ENCODE data around the gene NR4A1. TPM values are rescaled to one million over a fixed set of nuclear protein-coding genes. Genes with fewer than 3 reads are reported as not detected.

NR4A1 gene
- total and polyA plus RNA-seq, 2 of the 13 experiments (the other 11 are each of a cell fraction or from before 2014, with no cell fraction given): 5.7 to 15.2 TPM

GRCh38 chr12:52049688-52050087 is 1.6 kb upstream of the NR4A1 start:
- TF ChIP-seq ZNF678 (CRISPR knock-in tag; IDR thresholded peaks at IDR 0.05): no peak
- TF ChIP-seq ZNF704 (CRISPR knock-in tag; IDR thresholded peaks at IDR 0.05; ENCODE audit: borderline replicate concordance): no peak
- TF ChIP-seq NCOR1 (IDR thresholded peaks at IDR 0.05; ENCODE audit: borderline replicate concordance, low read length): no peak
- no peak for TF ChIP-seq BCL3 (CRISPR knock-in tag; IDR thresholded peaks at IDR 0.05)
- TF ChIP-seq ZNF362 (CRISPR knock-in tag; IDR thresholded peaks at IDR 0.05; ENCODE audit: borderline replicate concordance): no peak
- no peak for TF ChIP-seq ZMYM4 (CRISPR knock-in tag; IDR thresholded peaks at IDR 0.05)
- Histone ChIP-seq H3K4me3 (replicated peaks in 1 of 3; ENCODE audit: insufficient read depth in 1 of 3, low read depth in 2 of 3, low read length in 3 of 3) (no peak overlapping the region; a peak in 2 of 6 replicates), H3K4me2 (ENCODE audit: low read depth, low read length) (peak overlapping the region; percentile 100; the same call in 1 of the 2 replicates), H3K36me3 (replicated peaks in 1 of 2; ENCODE audit: control insufficient read depth in 1 of 2, insufficient read depth in 2 of 2, low read length in 2 of 2) (peaks cover 1 to 9% of the 10 kb centered on the region in 2 experiments; a peak in 2 of 5 replicates), H3K79me2 (ENCODE audit: insufficient read depth, low read length) (peaks cover 21% of the 10 kb centered on the region), H4K20me1 (ENCODE audit: insufficient read depth, low read length) (peaks cover 7% of the 10 kb centered on the region; the same call in 1 of the 2 replicates), H3K9me3 (ENCODE audit: low read length) (no peaks in the 10 kb centered on the region), H2AFZ (ENCODE audit: low read length) (no peak overlapping the region), H3K4me1 (ENCODE audit: insufficient read depth, low read length) (peaks cover 62% of the 10 kb centered on the region), H3K27ac (ENCODE audit: extremely low read length, insufficient read depth, low read length) (no peak overlapping the region), H3K27me3 (ENCODE audit: control insufficient read depth in 1 of 2, insufficient read depth in 2 of 2, low read length in 2 of 2) (no peaks in the 10 kb centered on the region; a peak in 1 of 5 replicates), H3K9ac (ENCODE audit: insufficient read depth, low read depth, low read length) (peak overlapping the region; percentile 93; the same call in 1 of the 2 replicates)
- ChIA-PET CTCF (ENCODE audit: low intra/inter-chr PET ratio, low total read pairs) (no interaction called here), POLR2A (interaction anchor here (2.4 kb wide), 1 partner anchor 17 kb away, joined by 34 read pairs; no protein-coding TSS in a partner anchor)
- no peak for DNase-seq (ENCODE audit: low spot score)
- intact Hi-C loops (cut with micrococcal nuclease; ENCODE audit: unreplicated experiment) (loop anchor here (2.0 kb wide), 2 partner anchors 13 to 21 kb away; no protein-coding TSS in a partner anchor), in situ Hi-C loops (cut with HindIII; ENCODE audit: extremely low pct_ligation_motif_present, low pct_unique_long_range_greater_than_20kb) (no loop called here)
- no peak for ATAC-seq
- 91% methylated on average over 5 of the region's 5 CpGs for WGBS (ENCODE audit: low lambda C conversion rate)
- FAIRE-seq: no peak
- BruUV-seq (replicated peaks): no TSS peak

Data from HepG2 (cell line).